CD1c-positive myeloid dendritic cell (primary cell): Measurements from ENCODE around the gene GABRB1.

Source experiments
- DNase-seq: peaks from one replicate; pipeline ENCODE4 v3.0.0-alpha.2; 2016; ENCODE audit errors: extremely low spot score

Gene GABRB1

GRCh38 chr4:47210828-47211227, 179.5 kb downstream of the GABRB1 start:
- DNase-seq, result no peak

- no peak for DNase-seq
Observed at GRCh38 chr4:47213106-47213505, 181.7 kb downstream of the GABRB1 start.

- no peak for DNase-seq
Observed at GRCh38 chr4:47213539-47213938, 182.2 kb downstream of the GABRB1 start.

GRCh38 chr4:47213971-47214370, 182.6 kb downstream of the GABRB1 start:
- DNase-seq, result no peak

GRCh38 chr4:47215759-47216158, 184.4 kb downstream of the GABRB1 start:
- no peak for DNase-seq

- no peak for DNase-seq
Observed at GRCh38 chr4:47217291-47217690, 185.9 kb downstream of the GABRB1 start.

GRCh38 chr4:47217884-47218283, 186.5 kb downstream of the GABRB1 start:
- no peak for DNase-seq

- DNase-seq, result no peak
Observed at GRCh38 chr4:47218631-47219030, 187.3 kb downstream of the GABRB1 start.

GRCh38 chr4:47219586-47219985, 188.2 kb downstream of the GABRB1 start:
- no peak for DNase-seq

GRCh38 chr4:47221721-47222120, 190.4 kb downstream of the GABRB1 start:
- DNase-seq, result no peak

- no peak for DNase-seq
Observed at GRCh38 chr4:47222276-47222675, 190.9 kb downstream of the GABRB1 start.

- no peak for DNase-seq
Observed at GRCh38 chr4:47224361-47224760, 193.0 kb downstream of the GABRB1 start.

- no peak for DNase-seq
Observed at GRCh38 chr4:47235721-47236120, 204.4 kb downstream of the GABRB1 start.

GRCh38 chr4:47238667-47239066, 207.3 kb downstream of the GABRB1 start:
- no peak for DNase-seq

GRCh38 chr4:47239649-47240048, 208.3 kb downstream of the GABRB1 start:
- DNase-seq, result no peak

GRCh38 chr4:47251348-47252135, 220.2 kb downstream of the GABRB1 start:
- no peak for DNase-seq

GRCh38 chr4:47263721-47264120, 232.4 kb downstream of the GABRB1 start:
- no peak for DNase-seq

GRCh38 chr4:47270201-47270888, 239.0 kb downstream of the GABRB1 start:
- no peak for DNase-seq

- DNase-seq, result no peak
Observed at GRCh38 chr4:47271291-47271690, 239.9 kb downstream of the GABRB1 start.

- no peak for DNase-seq
Observed at GRCh38 chr4:47274901-47275300, 243.5 kb downstream of the GABRB1 start.

GRCh38 chr4:47275595-47275994, 244.2 kb downstream of the GABRB1 start:
- no peak for DNase-seq

GRCh38 chr4:47278631-47279030, 247.3 kb downstream of the GABRB1 start:
- DNase-seq, result no peak

- DNase-seq, result no peak
Observed at GRCh38 chr4:47287735-47288134, 256.4 kb downstream of the GABRB1 start.
